ENCODE data around the gene TJP1.

- no peak for TF ChIP-seq CHD2 (IDR thresholded peaks at IDR 0.05; ENCODE audit: low read length)
- no peak for TF ChIP-seq TAF1 (IDR thresholded peaks at IDR 0.05; ENCODE audit: low read depth, low read length)
- TF ChIP-seq RAD21 (IDR thresholded peaks at IDR 0.05 in 1 of 2, conservative IDR thresholded peaks at IDR 0.05 in 1 of 2; ENCODE audit: low read depth in 2 of 2, low read length in 2 of 2) = no peak
- TF ChIP-seq ATF2 (IDR thresholded peaks at IDR 0.05; ENCODE audit: low read length) = no peak
Measured at GRCh38 chr15:29651476-29652233, 170.6 kb downstream of the TJP1 start.
